Fibroblast of peridontal ligament (primary cell): ENCODE measurements around the gene CABLES1.
"Not testable (repeated sequence)": the region's sequence is repeated elsewhere in the genome, so short reads cannot be mapped to it uniquely, and the experiment has no call there.

Experiments
- DNase-seq: peaks from one replicate; pipeline ENCODE4 v3.0.0-alpha.2; 2010; ENCODE audit errors: extremely low read depth

Gene CABLES1

DNA sequence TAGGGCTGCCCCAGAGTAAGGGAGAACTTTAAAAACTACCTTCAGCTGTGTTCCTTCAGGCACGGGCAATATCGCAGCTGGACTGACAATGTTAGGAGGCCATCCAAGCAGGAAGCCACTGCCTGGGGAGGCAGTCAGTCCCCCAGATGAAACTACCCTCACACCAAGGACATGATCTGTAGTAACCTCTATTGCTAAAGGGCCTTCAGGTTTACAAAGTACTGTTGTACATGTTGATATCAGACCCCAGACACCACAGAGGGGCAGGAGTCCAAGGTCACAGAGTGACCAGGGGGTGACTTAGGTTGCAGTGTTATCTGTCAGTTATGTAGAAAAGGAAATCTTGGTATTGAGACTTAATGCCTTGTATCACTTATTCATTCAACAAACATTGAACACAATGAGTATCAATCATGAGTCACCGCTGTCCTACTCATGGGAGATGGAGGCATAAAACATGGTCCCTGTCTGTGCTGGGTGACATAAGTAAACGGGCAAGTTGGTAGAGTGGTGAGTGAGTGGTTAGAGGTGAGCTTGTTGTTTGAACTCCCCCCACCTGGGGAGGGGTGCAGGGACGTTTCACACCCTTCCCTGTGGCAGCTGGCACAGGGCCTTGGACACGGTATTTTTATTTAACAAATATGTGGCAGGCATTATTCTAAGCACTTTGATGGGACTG lies 7.1 kb downstream of the CABLES1 start:
- no peak for DNase-seq

DNA sequence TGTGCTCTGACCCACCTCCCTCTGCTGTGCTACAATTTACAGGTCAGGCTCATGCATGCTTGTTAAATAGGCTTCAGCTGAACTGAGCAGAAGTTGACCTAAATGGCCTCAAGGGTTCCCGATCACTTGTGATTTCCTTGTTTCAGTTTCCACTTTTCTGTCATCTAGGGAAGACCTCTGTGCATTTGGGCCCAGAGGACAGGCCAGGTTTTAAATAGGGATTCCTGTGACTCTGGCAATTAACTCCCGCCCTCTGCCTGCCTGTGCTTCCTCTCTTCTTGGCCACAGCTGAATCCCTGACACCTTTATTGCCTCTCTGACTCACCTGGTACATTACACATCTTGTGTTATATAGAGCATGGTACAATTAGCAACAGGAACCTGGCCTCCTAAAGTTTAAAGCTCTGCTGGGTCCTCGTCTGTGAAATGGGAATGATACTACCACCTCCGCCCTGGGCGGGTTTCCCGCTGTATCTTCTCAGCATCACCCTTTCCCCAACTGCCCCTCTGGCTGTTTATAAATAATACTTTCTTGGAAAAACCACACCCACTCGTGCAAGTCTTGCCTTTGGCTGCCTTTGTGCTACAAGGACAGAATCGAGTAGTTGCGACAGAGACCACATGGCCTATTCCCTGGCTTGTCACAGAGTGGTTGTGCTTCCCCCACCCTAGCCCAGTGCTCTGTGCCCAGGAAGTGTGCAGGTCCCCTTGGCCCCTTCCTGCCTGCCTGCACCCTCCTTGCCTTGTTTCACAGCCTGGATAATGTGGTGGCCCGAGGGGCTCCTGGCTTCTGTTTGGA lies 7.9 kb downstream of the CABLES1 start:
- peak; percentile 39 for DNase-seq

DNA sequence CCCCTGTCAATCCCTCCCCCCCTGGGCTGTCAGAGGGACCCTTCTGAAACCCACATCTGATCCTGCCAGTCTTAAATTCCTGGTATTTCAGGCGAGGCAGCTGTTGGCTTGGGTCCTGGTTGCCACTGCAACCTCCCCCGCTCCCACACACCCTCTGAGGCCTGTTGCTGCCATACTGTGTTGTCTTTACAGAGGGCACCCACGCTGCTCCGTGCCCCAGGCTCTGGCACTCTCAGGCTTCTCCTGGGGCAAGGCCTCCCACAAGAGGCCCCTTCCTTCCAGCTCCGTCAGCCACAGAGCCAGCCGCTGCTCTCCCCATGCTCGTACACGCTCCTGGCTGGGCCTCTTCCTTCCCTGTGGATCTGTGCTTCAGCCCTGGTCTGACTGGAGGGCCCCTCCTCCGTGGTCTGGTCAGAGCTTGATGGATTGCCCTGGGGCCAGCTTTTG lies 8.6 kb downstream of the CABLES1 start:
- DNase-seq = no peak

DNA sequence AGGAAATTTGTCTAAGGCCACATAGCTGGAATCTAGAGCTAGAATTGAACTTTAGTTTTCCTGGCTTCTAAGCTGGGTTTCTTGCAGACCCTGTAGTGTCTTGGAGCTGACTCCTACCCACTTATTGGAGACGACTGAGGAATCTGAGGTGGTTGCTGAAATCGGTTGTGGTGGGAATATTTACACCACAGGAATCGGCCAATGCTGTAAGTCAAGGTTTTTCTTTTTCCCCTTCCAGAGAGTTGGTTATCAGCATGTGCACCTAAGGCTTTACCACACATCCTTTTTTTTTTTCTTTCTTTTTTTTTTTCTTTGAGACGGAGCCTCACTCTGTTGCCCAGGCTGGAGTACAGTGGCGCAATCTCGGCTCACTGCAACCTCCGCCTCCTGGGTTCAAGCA lies 9.4 kb downstream of the CABLES1 start:
- no peak for DNase-seq

DNA sequence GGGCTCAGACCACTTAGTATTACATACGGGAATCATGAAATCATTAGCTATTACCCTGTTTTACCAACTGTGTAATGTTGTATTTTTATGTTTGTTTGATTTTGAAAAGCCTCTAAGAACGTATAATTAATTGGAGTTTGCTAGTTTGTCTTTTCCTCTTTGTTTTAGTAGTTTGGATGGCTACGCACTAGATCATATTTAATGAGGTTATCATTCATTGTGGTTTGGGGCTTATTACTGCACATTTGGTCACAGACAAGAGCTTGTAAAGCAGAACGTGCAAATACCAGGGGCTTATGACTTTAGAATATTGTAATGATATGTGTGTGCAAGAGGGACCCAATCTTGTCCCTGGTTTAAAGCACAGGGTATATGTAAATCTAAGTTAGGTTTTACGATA lies 10.3 kb downstream of the CABLES1 start:
- no peak for DNase-seq

DNA sequence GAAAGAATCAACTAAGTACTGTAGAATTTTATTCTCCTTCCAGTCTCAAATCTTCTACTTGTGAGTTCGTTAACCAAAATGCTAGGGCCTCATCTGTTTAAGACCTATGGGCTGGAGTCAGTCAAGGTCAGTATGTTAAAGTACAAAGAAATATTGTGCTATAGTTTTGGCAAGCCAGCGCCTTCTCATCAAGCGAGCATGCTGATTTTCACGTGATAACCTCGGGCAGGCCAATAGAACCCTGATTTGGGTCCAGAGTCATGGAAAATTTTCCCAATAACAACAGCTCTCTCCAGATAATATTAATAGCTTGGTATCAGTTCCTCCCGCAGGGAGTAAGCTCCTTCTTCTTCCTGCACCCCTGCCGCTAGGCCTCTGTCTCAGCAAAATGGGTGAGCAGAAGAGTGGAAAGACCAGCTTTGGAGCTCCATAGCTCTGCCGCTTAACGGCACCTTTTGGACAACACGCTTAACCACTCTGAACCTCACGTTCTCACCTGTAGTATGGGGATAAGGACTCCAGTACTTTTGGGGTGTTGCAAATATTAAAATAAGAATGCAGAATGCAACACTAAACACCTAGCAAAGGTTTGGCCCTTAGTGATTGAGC lies 11.7 kb downstream of the CABLES1 start:
- no peak for DNase-seq

DNA sequence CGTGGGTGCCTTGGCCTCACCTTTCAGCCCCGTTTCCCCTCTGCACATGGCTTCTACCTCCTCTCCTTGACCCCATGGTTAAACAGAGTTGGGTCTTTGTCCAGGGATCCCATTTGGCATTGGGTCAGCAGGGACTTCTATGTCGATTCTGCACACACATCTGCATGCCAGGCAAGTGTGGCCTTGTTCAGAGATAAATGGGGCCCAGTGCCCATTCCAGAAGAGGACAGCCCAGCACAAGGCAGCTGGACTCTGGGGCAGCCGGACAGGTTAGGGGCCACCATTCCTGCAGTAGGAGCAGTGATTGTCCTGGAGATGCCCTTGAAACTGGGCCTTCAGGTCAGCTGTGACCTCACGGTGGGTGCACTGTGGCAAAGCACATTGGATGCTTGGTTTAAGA lies 13.1 kb downstream of the CABLES1 start:
- DNase-seq = no peak

DNA sequence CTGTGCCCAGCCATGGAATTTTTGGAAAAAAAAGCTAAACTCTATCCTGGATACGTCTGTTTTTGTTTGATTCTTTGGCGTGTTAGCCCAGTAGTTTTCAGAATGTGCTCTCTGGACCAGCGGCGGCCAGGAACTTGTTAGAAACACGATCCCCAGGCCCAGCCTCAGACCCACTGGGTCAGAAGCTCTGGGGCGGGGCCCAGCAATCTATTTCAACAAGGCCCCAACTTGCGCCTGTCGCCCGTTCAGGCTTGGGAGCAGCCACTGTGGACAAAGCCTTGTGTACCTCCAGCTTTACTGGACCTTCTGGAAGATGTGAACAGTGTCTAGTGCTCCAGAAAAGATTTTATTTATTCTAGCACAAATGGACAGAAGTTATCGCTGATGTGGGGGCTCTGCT lies 14.3 kb downstream of the CABLES1 start:
- no peak for DNase-seq

DNA sequence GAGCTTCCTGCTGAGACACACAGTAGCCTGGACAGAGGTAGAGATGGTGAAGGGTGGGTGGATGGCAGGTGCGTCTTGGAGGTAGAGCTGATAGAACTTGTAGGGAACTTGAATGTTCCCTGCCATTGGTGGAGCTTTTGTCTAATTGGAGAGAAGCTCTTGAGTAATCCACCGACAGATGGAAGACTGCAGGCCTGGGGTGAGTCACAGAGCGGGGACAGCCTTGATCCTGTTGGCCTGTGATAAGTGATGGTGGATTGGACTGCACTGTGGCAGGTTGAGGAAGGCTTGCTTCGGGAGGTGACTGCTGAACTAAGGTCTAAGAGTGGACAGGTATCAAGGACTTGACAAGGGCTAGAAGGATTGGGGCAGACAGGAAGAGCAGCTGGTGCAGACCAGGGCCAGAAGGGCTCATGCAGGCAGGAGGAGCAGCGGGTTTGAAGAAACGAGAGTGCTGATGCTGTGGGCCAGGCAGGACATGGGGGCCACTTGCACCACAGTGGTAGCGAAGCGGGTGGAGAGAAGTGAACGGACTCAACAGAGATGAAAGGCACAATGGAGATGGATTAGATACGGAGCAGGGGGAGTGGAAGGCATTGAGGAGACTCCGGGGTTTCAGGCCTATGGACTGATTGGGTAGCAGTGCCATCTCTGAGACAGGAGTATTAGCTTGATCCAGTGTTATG lies 16.3 kb downstream of the CABLES1 start:
- DNase-seq = no peak

DNA sequence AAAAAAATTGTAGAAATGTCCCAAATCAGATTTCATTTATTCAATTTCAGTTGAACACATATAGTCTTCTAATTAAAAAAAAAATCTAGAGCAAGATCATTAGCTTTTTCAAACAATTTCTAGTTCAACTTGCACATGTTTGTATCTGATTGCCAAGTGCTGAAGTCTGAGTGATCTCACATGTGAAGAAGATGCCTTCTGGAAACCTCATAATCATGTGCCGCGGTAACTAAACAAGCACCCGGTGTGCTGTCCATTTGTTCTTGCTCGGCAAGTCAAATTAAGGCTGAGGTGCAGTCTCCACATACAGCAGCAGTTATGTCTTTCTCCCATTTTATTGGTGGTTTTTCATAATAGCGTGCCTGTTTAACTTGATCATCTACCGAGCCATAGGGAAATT lies 18.7 kb downstream of the CABLES1 start:
- no peak for DNase-seq

DNA sequence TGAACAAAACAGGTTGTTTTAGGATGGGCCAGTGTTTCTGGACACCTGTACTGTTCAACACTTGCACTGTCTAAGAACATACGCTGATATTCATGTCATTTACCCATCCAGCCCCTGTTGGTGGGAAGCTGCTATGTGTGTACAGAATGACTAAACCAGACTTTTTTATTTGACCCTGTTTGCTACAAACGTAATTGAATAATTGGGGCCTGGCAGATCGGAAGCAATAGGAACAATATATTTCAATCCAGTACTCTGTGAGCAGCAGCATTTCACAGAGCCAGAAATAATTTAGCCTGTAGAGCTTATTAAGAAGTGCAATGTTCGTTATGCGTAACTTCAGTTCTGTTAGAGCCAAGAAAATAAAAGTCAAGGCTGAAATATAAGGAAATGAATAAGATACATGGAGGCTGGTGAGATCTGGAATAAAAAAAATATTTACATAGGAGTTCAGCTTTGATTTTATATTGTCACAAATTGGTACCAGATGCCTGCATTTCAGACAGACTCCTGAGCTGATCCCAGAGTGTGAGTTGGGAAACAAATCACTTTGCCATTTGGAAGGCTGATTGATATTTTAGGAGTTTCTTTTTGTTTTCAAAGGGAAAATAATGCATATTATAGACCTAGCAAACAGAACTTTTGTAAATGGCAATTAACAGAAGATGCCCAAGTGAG lies 19.7 kb downstream of the CABLES1 start:
- peak; percentile 76 for DNase-seq

DNA sequence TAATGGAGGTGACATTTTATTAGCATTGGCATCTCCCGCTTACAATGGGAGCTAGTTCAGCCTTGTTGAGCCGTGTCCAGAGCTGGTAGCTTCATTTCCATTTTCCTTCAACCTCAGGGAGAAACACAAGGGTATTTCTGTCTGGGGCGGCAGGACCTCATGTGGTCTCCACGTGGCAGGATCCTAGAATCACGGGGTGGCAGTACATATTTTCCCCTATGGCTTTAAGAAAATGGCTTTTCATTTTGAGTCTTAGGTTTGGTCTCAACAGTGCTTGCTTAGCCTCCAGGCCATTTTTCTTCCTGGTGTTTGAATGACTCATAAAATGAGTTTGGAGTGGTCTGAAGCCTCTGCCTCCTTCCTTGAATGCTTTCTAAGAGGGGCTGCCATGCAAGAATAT lies 20.3 kb downstream of the CABLES1 start:
- DNase-seq = no peak

DNA sequence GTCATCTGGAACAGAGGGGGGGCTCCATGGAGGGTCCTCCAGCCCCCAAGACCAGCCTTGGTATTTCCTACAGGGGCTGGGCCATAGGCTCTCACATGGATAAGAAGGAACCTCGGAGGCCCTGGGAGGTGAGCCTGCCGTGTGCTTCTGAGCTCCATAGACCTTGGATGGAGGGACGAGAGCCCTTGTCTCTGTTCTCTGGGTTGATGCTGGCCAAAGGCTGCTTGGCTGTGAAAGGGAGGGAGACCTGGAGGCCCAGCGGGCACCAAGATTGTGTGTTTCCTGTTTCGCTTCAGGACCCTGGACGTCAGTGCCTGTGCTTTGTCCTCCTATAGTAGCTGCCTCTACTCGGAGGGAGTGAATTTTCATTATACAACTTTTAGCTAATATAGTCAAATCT lies 20.8 kb downstream of the CABLES1 start:
- no peak for DNase-seq

DNA sequence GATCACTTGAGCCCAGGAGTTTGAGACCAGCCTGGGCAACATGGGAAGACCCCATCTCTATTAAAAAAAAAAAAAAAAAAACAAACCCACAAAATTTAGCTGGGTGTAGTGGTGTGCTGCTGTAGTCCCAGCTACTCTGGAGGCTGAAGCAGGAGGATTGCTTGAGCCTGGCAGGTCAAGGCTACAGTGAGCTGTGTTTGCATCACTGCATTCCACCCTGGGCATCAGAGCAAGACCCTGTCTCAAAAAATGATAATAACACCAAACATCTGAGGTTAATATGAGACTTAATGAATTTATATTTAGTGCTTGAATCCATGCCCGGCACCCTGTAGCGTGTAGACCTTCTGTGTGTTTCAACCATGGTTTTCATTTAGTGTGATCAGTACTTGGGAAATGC lies 22.8 kb downstream of the CABLES1 start:
- DNase-seq = no peak

DNA sequence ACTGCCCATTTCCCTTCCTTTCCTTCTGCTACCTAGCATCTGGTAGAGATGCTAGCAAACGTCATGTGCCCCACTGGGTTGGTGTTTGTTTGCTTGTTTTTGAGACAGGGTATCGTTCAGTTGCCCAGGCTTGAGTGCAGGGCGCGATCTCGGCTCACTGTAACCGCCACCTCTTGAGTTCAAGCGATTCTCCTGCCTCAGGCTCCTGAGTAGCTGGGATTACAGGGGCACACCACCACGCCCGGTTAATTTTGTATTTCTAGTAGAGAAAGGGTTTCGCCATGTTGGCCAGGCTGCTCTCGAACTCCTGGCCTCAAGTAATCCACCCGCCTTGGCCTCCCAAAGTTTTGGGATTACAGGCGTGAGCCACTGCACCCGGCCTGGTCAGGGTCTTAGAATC lies 23.6 kb downstream of the CABLES1 start:
- DNase-seq = not testable (repeated sequence)

DNA sequence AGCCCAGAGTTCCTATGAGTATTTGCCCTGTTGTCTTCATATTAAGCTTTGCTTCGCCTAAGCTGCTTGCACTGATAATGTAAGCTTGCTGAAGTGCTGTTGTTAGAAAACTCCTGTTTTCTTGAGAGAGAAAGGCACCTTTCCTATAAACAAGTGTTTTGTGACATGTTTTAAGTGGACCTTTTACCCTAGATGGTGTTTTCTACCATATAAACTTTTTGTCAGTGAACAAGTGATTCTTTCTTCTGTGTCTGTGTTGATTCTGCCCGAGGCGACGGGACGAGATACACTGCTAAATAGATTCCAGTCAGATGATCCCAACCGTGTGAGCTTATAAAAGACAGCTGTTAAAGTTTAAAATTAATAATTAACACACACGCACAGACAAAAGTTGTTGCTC lies 24.1 kb downstream of the CABLES1 start:
- DNase-seq = no peak

DNA sequence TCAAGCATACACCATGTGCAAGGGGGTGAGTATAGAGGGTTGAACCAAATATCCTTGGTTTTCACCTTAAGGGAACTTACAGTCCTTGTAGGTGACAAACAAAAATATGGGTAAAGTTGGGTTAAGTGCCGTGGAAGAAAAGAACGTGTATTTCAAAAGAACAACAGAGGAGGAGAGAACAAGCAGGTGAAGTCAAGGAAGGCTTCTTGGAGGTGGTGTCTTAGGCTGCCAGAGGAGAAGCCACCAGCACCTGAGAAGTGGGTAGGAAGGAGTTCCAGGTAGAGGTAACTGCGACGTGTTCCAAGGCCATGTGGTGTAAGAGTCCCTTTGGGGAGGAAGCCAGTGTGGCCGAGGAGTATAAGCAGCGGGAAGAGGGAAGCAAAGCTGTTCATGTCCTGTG lies 27.2 kb downstream of the CABLES1 start:
- DNase-seq = no peak

DNA sequence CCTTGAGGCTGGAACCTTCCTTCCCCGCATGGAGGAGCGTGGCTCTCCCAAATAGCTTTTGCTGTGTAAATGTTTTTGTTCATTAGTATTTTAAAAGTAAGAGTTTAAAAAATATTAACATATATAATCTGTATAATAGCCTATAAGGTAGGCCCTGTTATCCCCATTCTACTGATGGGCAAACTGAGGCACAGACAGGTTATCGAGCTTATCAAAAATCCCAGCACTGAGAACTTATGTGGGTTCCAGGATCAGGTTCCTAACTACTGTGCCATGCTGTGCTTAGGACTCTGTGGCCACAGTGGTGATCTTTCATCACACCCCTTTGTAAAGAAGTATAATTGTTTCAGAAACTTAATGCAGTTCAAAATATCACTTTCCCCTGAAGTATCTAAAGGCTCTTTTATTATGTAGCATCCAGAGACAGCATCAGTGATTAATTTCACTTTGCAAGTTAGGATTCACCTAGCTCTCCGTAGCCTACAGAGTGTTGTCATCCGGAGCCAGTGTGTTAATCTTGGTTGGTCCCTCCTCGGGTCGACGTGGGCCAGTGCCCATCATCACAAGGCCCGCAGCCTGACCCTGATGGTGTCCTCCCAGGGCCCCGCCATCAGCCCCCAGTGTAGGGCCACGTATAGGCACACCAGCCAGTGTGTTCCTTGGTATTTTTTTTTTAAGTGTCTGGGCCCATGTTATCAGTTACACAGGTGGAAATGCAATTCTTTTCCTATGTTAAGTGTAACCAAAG lies 28.7 kb downstream of the CABLES1 start:
- no peak for DNase-seq

DNA sequence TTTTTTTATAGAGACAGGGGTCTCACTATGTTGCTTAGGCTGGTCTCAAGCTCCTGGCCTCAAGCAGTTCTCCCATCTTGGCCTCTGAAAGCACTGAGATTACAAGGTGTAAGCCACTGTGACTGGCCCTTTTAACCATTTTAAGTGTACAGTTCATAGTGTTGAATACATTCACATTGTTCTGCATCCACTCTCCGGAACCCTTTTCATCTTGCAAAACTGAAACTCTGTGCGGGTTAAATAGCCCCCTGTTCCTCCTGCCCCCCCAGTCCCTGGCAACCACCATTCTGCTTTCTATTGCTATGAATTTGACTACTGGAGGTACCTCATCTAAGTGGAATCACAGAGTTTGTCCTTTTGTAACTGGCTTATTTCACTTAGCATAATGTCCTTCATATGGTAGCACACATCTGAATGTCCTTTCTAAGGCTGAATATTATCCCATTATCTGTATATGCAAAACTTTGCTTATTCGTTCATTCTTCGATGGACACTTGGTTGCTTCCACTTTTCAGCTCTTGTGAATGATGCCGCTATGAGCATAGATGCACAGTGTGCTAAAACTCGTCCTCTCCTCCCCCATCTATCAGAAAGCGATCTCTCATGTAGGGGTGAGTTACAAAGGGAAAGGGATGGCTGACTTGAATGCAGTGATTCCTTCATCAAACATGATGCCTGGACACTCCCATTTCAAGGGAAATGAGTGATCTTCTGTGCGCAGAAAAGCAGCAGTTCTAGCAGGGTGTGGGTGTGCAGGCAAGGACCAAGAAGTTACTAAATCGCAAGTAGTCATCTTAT lies 30.2 kb downstream of the CABLES1 start:
- no peak for DNase-seq

DNA sequence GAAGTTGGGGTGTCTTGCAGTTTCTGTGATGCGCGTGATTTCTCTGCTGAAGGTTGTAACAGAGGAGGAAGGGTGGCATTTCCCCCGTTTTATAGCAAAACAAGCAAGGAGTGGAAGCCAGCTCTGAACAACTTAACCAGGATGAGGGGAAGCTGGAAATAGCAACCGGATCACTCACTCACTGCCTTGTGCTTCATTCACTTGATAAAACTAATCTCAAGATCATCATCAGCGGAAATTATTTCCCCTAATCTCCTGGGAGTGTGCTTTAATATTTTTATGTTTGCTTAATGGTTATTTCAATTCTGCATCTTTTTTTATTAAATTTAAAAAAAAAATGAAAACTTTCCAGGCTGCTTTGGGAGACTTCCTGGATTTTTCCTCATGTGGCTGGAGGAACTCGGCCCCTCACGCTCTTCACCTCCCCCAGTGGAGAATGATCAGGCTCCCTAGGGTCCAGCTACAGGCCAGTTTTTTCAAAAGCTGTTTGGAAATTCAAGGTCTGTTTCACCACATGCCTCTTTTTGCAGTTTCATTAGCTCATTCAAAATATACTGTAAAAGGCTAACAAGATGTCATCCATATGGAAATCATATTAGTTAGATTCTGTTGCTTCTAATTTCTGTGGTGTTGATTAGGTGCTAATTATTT lies 31.7 kb downstream of the CABLES1 start:
- DNase-seq = peak; percentile 71
